Activated T-helper 1 cell treated with Interleukin-2 at 50 U/mL for 16 hours (primary cell): ENCODE measurements around the gene CLDN16.

ENCODE experiments used
- DNase-seq: peaks from one replicate; pipeline ENCODE4 v3.0.0-alpha.2; 2020; ENCODE audit warnings: low read depth

The CLDN16 gene

DNA sequence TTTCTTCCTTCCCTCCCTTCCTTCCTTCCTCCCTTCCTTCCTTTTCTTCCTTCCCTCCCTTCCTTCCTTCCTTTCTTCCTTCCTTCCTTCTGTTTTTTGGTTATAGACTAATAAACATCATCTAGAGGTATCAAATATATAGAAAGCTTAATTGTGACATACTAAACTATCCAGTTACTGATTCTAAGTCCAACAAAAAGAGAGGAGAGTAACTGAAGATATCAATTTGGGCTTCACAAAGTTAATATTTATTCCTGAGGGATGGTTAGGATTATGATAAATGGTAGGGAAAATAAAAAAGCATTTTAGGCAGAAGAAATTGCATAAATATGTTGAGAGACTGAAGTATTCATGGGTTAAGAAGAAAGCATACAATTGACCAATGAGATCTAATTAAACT lies 7.8 kb upstream of the CLDN16 start:
- DNase-seq: no peak

DNA sequence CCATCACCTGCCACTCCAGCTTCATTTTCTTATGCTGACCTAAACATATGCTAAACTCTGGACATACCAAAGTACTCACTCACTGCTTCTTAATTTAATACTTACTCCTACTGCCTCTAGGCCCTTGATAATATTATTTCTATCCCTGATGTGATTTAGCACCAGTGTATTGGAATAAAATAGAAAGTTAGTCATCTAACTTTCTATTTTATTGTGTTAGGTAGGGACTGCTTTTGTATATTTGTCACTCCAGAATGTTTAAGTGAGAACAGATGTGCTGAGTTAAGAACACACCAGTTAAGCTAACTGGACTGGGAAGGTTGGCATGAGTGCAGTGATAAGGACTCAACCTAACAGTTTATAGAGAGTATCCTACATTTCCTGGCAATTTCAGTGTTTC lies 6.5 kb upstream of the CLDN16 start:
- no peak for DNase-seq

DNA sequence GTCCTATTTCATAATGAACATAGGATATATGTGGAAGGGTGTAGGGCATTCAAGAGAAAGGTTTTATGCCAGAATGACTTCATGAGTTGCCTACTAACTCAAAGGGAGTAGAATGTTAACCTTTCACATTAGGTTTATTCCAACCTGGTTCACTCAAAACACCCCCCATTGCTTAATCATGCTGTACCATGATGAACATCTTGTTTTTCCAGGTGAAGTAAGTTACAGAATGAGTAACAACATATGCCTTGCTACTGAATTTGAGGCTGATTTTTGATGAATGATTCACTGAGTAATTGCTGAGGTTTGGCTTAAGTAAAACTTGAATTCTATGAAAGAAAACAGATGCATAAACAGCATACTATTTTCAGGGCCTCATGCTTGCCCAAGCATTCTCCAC lies 5.9 kb upstream of the CLDN16 start:
- no peak for DNase-seq

DNA sequence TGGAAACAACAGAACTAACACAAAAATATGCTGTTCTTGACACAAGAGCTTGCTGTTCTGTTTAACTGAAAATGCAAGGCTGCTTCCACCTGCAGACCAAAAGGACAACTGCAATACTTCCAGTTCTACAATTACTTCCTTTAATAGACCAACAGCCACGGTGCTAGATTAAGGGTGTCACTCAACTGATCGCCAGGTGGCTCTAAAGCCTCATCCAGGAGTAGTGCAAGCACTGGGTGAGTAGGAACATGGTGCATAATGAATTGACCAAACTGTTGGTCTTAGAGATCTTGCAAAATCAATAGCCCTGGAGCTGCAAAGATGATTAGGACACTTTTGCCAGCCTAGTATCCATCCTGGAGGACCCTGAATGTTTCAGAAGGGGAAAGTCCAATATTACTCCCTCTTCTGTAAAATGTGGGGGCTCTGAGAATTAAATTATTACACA lies 3.6 kb upstream of the CLDN16 start:
- DNase-seq: no peak

DNA sequence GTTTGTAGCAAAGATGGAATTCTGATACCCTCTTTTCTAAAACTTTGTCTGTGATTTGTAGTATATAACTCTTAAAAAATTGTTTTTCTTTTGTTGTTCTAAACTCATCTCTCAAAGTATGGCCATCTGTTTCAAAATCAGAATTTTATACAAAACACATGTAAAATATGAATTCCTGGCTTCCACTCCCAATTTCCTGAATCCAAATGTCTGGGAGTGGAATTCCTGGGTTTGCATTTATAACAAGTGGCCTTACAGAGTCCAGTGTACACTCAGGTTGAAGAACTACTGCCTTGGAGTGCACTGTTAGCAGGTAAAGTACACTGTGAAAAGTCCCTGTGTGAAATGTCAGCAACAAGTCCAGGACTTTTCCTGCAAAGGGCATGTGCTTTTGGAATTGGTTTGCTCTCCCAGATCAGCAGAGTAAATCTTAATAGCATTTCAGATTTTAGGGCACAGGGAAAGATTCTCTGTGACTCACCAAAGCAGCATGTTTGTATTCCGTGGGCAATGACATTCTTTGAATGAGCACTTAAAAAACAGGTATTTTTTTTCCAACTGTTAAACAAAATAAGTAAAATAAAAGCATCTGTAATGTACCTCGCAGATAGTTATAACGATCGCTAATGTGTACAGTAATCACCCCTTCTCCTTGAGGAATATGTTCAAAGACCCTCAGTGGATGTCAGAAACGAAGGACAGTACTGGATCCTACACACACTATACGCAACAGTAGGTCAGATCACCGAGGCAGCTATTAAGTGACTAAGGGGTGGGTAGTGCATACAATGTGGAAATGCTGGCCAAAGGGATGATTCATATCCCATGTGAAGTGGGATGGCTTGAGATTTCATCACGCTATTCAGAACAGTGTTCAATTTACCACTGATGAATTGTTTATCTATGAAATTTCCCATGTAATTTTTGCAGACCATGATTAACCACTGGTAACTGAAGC lies 2.0 kb upstream of the CLDN16 start:
- DNase-seq: no peak

DNA sequence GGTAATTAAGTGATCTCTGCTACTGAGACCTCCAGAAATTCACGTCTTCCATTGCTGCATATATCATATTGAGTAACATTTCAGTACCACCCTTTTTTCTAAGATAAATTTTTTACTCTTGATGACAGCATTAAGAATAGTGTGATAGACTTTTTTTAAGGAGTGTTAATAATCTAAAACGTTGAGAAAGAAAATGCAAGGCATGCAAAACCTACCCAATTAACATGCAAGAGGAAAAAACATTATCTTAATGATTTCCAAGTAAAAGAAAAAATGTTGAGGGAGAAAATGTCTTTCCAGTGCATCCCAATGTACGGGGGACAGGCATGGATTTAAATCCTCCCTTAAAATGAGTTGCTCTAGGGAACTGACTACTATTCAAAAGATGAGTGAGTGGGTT lies 740 bp downstream of the CLDN16 start:
- no peak for DNase-seq

DNA sequence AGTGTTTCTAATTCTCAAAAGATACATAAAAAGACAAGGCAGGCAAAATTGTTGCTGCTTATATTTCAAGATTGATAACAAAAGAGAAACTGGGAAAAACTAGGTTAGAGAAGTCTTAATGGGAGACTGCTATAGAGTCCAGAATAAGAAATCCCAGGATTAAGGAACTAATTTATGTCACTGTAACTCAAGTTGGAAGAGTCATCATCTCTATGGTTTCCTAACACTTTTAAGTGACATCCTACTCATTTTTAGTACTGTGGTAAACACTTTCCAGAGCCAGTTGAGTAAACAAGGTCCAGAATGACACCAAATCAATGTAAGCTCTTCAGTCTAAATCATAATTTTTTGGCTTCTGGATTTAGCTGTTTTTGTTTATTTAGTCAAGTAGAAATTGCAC lies 8.0 kb downstream of the CLDN16 start:
- no peak for DNase-seq

DNA sequence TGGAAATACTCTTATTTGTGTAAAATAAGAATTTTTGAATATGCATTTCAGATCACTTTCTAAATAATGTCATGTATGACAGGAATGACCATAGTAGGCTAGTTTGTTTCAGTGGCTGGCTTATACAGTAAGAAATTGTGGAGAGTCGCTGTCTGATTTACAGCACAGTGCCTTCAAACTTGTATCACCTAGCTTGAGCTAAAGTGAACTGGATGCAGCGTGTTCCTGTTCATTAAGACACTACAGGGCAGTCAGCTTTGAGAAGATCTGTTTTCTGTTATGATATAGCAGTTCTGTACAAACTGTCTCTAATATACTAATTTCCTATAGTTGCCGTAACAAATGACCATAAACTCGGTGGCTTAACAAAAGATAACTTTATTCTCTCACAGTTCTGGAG lies 9.9 kb downstream of the CLDN16 start:
- DNase-seq: no peak

DNA sequence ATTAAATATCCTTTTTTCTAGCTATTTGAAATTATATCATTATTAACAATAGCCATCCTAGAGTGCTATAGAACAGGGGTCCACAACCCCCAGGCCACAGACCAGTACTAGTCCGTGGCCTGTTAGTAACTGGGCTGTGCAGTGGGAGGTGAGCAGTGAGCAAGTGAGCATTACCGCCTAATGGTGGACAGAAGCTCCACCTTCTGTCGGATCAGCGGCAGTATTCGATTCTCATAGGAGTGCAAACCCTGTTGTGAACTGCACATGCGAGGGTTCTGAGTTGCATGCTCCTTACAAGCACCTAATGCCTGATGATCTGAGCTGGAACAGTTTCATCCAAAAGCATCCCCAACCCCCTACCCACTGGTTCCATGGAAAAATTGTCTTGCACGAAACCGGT lies 11.7 kb downstream of the CLDN16 start:
- DNase-seq: no peak

DNA sequence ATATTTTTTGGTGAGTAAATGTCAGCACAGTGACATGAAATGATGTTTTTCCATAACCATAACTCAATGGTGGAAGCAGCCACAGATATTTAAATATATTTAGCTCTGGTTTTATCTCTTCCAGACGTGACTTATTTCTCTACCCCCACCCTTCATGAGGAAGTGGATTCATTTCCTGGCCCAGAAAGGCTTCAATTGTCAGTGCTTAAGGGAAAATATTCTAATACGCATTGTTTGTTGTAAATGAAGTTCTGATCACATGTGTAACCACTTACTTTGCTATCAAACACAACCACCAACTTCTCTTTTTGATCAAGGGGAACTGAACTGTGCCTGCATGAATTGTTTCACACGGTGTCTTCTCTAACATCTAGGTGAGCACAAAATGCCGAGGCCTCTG lies 14.0 kb downstream of the CLDN16 start:
- no peak for DNase-seq

DNA sequence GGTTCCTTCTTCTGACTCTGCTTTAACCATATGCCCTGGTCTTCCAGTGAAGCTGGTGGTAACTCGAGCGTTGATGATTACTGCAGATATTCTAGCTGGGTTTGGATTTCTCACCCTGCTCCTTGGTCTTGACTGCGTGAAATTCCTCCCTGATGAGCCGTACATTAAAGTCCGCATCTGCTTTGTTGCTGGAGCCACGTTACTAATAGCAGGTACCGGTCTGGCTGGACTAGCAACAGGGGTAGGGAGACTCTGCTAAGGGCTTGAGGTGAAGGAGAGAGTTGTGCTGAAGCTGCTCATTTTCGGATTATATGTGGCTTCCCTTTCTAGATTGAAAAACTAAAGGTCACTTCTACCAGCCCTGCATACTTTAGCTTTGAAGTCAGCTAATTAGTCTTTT lies 16.8 kb downstream of the CLDN16 start:
- no peak for DNase-seq

DNA sequence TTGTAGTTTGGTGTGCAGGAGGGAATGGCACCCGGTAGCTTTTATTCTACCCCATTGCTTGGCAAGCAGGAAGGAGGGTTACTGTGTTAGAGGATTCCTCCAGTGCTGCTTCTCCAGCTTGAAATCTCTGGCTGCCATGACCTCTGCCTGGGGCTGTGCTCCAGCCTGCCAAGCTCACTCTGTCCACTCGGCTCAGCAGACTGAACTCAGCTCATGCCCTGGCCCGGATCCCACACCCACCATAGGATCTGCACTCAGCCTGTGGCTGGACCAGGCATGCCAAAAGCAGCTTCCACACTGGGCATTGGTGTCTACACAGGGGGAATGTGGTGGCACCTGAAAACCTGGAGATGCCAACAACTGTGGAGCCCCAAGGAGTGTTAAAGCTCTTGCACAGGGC lies 26.3 kb downstream of the CLDN16 start:
- no peak for DNase-seq

DNA sequence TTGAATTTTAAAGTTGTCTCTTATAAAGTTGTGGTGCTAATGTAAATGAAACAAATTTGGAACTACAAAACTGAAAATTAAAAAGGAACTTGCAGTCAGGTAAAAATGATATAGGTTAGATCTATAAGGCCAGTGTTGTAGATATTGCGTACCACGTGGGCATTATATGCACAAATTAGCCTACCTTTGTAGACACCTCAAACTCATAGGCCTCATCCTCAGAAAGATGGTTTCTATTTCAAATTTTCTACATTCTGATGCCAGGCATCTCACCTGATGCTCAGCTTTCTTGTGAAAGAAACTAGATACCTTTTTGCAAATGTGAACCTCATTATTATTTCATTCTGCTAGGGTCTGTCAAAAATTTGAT lies 36.1 kb downstream of the CLDN16 start:
- DNase-seq: no peak

DNA sequence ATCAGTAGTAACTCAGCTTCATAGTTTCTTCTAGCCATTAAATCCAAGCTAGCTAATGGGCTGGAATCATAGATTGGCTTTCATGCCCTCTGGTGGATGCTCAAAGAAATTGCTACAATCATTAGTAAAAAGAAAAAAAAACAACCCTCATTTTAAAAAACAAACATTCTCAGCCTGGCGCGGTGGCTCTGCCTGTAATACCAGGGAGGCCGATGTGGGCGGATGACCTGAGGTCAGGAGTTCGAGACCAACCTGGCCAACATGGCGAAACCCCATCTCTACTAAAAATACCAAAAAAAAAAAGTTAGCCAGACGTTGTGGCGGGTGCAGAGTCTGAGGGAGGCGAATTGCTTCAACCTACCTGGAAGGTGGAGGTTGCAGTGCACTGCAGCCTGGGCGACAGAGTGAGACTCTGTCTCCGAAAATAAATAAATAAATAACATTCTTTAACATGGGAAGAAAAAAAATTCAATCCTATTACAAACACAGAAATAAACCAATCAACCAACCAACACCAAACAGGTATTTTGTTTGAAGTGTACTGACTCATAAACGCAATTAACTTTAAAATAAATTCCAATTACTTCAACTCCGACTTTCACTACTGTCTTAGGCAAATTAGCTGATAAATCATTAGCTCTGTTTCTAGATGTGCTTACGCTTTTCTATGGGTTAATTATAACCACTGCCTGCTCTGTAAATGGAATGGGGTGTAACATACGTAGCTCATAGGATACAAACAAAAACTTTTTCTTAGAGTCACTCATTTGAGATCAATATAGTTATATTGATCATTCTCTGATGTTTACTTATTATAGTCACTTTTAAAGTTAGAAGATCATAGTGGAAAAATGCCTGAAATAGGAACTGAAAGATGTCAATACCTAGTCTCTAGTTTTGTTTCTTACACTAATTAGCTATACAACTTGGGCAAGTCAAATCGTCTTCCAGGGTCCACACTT lies 36.8 kb downstream of the CLDN16 start:
- DNase-seq: no peak

DNA sequence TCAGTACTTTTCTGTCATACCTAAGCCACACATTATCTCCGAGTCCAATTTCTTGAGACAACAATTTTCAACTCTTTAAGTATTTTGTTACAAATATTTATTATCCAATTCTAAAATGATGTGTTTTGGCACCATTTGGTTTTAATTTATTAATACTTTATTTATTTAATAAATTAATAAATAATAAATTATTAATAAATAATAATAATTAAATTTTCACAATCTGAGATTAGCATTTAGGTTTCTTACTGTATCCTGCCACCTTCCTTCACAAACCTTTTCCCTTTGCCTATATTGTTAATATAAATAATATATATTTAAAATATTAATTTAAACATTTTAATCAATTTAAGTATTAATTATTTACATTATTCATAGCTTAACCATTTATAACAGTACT lies 37.9 kb downstream of the CLDN16 start:
- no peak for DNase-seq

DNA sequence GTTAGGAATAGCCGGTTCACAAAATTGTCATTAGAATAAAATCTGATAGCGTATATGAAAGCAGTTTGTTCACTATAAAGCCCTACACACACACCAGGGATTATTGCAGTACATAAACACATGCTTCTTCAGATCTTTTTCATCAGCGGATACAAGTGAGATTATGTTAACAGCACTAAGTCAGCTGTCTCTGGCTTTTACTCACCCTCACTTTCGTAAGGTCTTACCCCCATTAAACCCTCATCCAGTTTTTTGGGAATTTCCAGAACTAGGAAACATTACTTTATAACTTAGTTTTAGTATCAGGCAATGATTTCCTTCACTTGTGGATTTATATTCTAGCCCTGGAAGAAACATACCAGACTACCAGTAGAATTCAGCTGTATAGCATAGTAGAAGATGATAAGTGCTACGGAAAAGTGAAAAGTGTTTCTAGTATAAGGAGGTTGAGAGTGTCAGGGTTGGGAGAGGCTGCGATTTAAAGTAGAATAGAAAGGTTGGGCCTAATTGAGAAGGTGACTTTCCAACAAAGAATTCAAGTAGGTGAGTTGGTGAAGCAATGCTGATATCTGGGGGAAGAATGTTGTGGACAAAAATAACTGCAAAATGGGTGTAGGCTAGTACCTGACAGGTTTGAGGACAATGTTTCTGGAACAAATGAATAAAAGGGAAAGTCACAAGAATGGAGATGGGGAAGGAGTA lies 39.0 kb downstream of the CLDN16 start:
- DNase-seq: no peak

DNA sequence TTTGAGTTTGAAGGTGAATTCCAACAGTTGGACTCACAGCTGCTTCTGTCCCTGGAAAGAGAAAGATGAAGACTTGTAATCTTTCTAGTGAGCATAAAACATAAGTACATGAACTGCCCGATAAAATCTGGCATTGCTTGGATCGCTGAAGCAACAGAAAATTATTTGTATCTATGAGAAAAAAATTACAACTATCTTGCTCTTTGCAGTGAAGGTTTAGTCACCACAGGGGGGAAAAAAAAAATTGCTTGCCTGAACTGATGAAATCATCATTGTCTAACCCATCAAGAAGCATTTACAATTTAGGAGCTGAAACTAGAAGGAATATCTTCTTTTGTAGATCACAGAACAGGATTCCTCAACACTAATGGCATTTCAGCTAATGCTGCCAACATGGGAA lies 41.7 kb downstream of the CLDN16 start:
- DNase-seq: no peak

DNA sequence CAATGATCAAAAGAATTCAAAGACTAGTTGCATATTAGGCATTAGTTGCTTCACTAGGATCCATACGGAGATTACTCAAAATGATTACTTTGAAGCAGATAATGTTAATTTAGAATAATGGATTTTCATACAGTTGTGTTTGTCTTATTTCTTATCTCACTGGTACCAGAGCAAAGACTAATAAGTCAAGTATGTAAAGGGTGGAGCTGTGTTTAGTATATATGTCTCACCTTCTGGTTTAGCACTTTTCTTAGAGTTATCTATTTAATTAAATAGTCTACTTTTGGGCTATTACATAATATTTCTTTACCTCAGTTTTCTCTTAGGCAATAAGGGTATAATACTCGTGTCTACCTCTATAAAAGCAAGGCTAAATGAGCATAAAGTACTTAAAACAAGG lies 42.9 kb downstream of the CLDN16 start:
- no peak for DNase-seq

DNA sequence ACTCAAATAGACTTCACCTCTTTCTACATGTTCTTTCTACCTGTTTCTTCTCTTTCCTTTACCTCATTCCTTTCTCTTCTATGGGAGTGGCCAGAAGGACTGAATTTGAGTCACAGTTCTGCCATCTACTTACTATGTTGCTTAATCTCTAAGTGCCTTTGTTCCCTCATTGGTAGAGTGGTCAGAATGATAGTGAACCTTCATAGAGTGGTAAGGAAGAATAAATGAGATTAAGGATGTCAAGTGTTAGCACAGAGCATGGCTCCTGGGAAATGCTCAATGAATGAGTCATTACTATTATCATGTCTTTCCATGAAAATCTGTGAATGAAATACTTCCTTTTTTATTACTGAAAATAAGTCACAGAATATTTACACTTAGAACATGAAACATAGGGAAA lies 44.3 kb downstream of the CLDN16 start:
- no peak for DNase-seq

DNA sequence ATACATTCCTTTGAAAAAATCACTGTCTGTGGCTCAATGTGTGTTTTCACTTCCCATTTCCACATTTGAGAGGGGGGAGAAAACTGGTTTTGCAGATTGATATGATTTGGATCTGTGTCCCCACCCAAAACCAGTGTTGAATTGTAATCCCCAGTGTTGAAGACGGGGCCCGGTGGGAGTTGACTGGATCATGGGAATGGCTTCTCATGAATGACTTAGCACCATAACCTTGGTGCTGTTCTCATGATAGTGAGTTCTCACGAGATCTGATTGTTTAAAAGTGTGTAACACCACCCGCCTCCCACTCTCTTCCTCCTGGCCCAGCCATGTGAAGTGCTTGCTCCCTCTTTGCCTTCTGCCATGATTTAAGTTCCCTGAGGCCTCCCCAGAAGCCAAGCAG lies 45.7 kb downstream of the CLDN16 start:
- DNase-seq: no peak

DNA sequence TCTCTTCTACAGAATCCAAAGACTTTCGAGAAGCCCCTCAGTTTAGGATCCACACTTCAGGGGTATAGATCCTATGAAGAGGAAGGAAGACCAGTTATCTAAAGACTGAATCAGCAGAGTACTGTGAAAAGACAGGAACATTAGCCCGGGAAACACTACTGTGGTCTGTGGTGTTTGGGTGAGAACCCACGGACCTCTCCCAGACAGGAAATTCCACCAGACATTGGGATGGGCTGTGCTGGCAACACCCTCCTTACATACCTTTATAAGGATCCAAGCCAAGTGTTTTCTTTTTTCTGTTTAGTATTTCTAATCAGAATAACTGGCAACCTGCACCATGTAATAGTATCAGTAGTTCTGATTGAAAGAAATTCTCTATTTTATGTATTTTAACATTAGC lies 47.7 kb downstream of the CLDN16 start:
- no peak for DNase-seq

DNA sequence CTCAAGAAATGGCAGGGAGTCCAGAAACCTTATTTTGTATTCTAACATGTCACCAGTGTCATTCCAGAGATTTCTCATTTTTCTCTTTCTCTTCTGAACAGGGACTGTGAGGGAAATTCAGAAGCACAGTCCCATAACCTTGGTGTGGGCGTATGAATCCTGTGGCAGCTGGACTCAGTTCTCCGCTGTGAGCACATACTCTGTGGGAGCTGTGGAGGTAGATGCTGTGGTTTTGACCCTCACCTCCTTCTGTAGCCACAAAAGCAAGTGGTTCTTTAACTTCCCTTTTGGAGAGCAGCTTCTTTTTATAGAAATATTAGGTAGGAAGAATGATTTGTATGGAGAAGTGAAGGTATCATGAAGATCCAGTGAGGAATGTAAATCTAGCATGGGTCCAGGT lies 48.4 kb downstream of the CLDN16 start:
- no peak for DNase-seq
